Epithelial cell of proximal tubule (primary cell): Measurements from ENCODE around the gene LDLRAD4. TPM values are rescaled to one million over a fixed set of nuclear protein-coding genes. Genes with fewer than 3 reads are reported as not detected.

Experiments used
- DNase-seq: peaks from one replicate; pipeline ENCODE4 v3.0.0-alpha.2; 2011; ENCODE audit warnings: low read depth
- H3K4me3 ChIP-seq: 2 replicates; pipeline ENCODE4 v1.5.1; 2011; ENCODE audit warnings: low read depth, mild to moderate bottlenecking, low read length
- CTCF ChIP-seq: conservative IDR thresholded peaks from 2 replicates; pipeline ENCODE4 v1.5.1; 2012; ENCODE audit warnings: low read depth, mild to moderate bottlenecking, low read length
- total RNA-seq: library from RNA; depleted of rRNA; stranded (reverse); fragments of >200 nt; gene quantifications from 2 replicates; pipeline ENCODE4 v1.2.3, GENCODE V29; 2015

Gene LDLRAD4
- total RNA-seq, 1 donor from 2014 or later: under 0.01 TPM

GRCh38 chr18:13298262-13298661 lies 79.7 kb downstream of the LDLRAD4 start:
- no peak for TF ChIP-seq CTCF

GRCh38 chr18:13300029-13300428 lies 81.5 kb downstream of the LDLRAD4 start:
- no peak overlapping the region for H3K4me3 ChIP-seq
- no peak for TF ChIP-seq CTCF
- DNase-seq: no peak

More at GRCh38 chr18:13298262-13298661, 79.7 kb downstream of the LDLRAD4 start:
- no peak overlapping the region for H3K4me3 ChIP-seq
- DNase-seq: no peak

- H3K4me3 ChIP-seq: no peak overlapping the region
- TF ChIP-seq CTCF: no peak
- no peak for DNase-seq
Measured at GRCh38 chr18:13300796-13301195, 82.2 kb downstream of the LDLRAD4 start.

- H3K4me3 ChIP-seq: no peak overlapping the region
- no peak for TF ChIP-seq CTCF
- DNase-seq: no peak
Measured at GRCh38 chr18:13302040-13302439, 83.5 kb downstream of the LDLRAD4 start.

GRCh38 chr18:13302457-13303225 lies 84.1 kb downstream of the LDLRAD4 start:
- DNase-seq: no peak
- no peak overlapping the region for H3K4me3 ChIP-seq
- no peak for TF ChIP-seq CTCF

- TF ChIP-seq CTCF: no peak
- no peak for DNase-seq
Measured at GRCh38 chr18:13303756-13304364, 85.3 kb downstream of the LDLRAD4 start.

GRCh38 chr18:13305301-13305700 lies 86.7 kb downstream of the LDLRAD4 start:
- H3K4me3 ChIP-seq: no peak overlapping the region
- DNase-seq: no peak
- TF ChIP-seq CTCF: no peak

More at GRCh38 chr18:13303756-13304364, 85.3 kb downstream of the LDLRAD4 start:
- no peak overlapping the region for H3K4me3 ChIP-seq
